GM21737 (cell line): Measurements from ENCODE around the gene UBE3C.
"Not testable (repeated sequence)": the region's sequence is repeated elsewhere in the genome, so short reads cannot be mapped to it uniquely, and the experiment has no call there.

Source experiments
- ATAC-seq: cut with Tn5 transposase; IDR thresholded peaks from one replicate; pipeline ENCODE4 v1.9.1; 2021; ENCODE audit warnings: mild to moderate bottlenecking, moderate library complexity; ENCODE audit not compliant: unreplicated experiment

Gene UBE3C

DNA sequence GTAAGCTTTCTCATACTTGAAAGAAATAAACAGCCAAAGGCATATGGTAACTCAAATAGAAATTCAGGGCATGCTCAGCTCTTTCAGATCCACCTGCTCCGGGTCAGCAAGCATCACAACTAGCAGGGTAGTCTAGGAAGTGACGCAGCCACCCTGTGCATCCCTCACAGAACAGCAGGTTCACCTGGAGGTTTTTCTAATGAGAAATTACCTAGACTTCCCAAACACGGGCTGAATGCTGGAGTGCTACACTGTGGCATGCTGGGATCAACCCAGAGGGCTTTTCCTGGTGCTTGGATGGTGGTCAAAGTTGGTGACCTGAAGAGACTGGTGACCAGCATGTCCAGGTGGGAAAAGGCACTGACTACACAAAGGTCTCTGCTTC is 131.3 kb downstream of the UBE3C start:
- ATAC-seq = no peak

DNA sequence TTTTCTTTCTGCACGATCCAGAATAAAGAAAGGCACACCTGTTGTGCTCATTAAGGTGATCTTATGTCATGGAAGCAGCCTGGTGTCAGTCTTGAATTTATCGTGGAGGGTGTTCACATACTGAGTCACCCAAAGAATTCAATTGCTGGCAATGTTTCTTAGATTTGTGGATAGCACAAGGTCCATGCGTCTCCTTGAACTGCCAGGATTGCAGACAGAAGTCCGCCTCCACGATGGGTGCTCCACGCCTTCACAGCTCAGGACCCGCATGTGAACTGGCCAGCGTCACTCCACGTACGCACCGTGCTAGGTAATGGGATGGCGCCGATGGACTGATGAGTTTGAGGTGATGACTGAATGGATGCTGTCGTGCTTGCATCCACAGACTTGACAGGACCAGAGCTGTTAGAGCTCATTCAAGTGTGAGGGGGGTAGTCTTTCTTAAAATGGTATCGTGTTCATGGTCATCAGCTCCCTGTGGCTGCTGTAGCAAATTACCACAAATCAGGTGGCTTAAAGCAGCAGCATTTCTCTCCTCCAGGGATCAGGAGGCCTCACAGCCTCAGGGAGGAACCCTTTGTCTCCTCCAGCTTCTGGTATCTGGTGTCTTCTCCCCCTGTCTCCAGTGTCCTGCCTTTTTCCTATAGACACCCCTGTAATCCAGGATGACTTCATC is 132.7 kb downstream of the UBE3C start:
- no peak for ATAC-seq

GRCh38 chr7:157271991-157272324 is 133.2 kb downstream of the UBE3C start:
- ATAC-seq = no peak

- ATAC-seq = no peak
Observed at GRCh38 chr7:157272351-157273207, 133.9 kb downstream of the UBE3C start.

- peak; percentile 73 for ATAC-seq
Observed at GRCh38 chr7:157273208-157274093, 134.7 kb downstream of the UBE3C start.

DNA sequence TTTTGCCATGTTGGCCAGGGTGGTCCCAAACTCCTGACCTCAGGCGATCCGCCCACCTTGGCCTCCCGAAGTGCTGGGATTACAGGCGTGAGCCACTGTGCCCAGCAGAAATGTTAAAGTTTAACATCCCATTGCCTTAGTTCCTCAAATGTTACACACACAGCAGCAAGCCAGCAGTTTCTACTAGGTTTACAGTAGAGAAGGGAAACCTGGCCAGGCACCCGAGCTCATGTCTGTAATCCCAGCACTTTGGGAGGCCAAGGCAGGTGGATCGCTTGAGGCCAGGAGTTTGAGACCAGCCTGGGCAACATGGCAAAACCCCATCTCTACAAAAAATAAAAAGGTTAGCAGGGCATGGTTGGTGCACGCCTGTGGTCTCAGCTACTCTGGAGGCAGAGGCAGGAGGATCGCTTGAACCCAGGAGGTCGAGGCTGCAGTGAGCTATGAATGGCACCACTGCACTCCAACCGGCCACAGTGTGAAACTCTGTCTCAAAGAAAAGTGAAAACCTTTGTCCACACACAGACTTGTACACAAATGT is 135.4 kb downstream of the UBE3C start:
- not testable (repeated sequence) for ATAC-seq

GRCh38 chr7:157274991-157275427 is 136.3 kb downstream of the UBE3C start:
- no peak for ATAC-seq

- ATAC-seq = no peak
Observed at GRCh38 chr7:157276091-157276561, 137.4 kb downstream of the UBE3C start.

DNA sequence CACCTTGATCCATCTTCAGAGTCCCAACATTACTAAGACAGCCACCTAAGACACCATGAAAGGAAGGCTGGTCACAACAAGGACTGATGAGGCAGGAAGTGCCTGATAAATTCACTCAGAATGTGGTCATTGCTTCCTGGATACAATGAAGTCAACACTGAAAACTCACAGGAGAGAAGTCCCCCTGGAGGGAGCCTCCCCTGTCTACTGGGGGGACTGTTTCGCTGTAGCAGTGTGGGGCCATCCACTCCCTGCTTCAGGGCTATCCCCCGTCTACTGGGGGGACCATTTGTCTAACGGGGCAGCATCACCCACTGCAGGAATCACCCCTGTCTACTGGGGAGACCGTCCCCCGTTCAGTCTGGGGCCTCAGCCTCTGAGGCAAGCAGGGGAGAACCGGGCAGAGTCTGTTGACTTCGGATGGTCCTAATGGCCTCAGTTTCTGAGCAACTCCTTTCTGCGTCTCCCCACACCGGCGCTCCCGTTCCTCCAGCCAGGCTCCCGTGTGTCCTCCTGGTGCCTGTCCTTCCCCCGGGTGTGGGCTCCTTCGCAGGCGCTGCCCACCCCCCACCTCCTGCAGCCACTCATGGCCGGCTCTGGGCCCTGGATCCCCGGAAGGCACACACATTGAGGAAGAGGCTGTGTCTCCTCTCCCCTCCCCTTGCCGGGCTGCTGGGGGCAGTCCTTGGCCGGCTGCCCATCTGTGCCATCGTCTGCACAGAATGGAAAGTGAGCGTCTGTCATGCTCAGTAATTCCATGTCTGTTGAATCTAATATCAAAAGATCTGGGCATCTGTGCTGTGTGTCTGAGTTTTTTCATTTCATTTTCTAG is 138.2 kb downstream of the UBE3C start:
- no peak for ATAC-seq

GRCh38 chr7:157277568-157277967 is 138.8 kb downstream of the UBE3C start:
- not testable (repeated sequence) for ATAC-seq

DNA sequence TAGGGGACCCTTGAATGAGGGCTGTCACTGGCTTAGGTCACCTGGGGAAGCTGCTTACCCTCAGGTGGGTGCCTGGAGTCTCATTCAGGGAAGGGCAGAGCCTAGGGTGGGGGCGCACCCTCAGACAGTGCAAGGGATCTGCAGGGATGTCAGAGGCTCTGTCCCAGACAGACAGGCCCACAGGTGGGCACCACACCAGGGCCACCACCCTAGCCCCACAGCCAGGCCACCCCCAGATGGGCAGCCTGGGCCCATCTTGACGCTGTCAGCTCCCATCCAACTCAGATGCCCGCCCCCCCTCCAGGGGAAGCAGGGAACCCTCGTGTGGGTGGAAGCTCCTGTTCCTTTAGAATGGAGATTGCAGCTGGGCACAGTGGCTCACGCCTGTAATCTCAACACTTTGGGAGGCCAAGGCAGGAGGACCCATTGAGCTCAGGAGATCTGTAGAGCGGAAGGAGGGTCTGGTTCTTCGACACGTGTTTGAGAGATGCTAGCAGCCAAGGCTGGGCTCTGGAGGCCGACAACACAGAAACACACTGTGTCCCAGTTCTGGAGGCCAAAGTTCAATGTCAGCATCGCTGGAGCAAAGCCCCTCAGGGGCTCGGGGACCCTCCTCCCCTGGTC is 139.6 kb downstream of the UBE3C start:
- ATAC-seq = no peak

DNA sequence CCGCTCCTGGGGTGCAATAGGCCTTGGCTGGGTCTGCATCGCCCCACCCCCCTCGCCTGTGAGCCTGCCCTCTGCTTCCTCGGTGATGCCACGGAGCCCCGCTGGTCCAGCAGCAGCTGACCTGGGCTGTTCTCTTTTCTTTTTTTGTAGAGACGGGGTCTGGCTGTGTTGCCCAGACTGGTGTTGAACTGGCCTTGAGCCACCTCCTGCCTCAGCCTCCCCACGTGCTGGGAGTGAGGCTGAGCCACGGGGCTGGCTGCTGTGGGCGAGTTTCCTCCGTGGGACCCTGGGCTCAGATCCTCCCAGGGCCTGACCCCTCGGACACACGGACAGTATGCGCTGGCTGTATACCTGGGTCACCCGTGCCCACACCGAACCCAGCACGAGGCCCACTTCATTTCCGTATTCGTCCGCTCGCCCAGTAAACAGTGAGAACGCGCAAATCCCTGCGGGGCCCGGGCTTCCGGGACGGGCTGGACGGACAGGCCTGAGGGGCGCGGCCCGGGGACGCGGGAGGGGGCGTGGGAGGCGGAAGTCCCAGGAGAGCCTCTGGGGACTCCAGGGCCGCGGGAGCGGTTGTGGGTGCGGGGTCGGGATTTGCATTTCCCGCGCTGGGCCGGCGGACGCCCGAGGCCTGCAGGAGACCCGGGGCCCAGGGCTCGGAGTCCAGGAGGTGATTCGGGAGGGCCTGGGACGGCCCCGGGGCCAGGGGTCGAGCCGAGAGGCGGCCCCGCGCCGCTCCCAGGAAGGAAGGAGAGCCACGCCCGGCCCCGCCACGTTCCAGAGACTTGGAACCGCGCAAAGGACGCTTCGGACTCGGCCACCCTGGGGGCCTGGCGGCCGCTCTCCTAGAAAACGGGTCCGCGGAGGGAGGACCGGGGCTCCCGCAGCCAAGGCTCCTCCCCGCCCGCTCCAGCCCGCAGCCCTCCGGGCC is 140.3 kb downstream of the UBE3C start:
- ATAC-seq = no peak

DNA sequence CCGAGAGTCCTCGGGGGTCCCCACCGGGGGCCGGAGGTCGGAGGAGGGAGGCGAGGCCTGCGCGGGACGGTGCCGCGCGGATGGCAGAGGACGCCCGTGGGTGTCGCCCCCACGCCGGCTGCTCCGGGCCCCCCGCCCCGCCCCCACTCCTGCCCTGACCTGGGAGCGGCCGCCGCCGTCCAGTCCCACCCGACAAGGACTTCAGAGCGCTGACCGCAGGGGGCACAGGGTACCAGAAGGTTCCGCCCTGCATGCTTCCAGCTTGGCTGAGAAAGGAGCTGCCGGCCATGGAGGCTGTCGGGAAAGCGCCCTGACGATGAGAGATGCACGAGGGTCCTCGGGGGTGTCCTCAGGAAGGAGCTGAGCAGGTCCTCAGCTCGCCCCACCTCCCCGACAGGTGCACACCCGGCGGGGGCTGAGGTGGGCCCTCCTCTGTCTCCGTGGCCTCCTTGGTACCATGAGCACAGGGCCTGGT is 141.1 kb downstream of the UBE3C start:
- ATAC-seq = no peak

DNA sequence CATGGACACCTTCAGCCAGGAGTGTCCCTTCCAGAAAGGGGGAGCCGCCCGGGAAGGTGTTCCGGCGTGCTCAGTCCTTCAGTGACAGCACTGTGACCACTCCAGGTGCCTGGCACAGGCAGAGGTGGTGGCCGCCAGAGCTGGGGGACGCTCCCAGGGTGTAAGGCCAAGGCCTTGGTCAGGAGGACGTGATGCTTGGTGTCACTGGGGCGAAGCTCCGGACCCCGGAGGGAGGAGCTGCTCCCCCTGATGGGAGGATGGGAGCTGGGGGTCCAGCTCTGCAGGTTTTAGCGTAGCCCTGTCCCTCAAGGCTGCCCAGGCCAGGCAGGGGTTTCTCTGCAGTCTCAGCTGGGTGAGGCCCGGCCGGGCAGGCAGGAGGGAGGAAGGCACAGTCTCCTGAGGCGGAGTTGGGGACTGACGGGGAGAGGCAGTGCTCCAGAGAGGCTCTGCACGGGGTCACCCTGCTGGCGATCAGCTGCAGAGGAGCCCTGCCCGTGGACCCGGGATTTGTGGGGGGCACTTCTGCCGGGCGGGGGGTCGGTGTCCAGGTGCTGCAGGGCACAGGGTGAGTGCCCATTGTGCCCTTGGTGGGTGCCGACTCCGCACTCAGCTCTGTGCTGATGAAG is 141.6 kb downstream of the UBE3C start:
- no peak for ATAC-seq

GRCh38 chr7:157281221-157281998 is 142.7 kb downstream of the UBE3C start:
- ATAC-seq = no peak

DNA sequence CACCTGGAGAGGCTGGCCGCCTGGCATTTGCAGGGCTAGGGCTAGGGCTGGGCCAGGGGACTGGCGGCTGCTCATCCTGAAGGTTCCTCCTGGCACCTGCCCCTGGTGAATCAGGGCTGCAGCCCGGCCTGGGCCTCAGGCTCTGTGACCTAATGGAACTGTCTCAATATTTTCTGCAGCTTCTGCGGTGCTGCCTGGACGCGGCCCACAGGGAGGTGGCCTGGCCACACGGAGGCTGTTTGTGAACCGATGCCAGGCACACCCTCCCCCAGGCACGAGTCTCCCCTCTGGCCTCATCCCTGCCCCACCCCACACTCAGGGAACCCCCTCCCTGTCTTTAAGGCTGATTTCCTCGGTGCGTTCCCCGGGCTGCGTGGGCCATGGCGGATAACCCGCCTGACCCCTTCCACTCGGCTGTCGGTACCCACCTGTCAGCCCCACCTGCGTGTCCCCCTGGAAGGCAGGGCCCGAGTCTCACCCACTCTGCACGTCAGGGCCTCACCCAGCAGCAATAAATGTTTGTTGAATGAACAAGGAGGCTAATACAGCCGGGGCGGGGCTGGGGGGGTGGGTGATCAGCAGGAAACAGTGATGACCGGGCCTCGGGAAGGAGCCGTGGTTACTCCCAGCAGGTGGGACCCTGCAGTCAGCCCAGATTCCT is 143.5 kb downstream of the UBE3C start:
- ATAC-seq = no peak
